ENCODE results near the gene PLPPR1. TPM values are rescaled to one million over a fixed set of nuclear protein-coding genes. Genes with fewer than 3 reads are reported as not detected.
A peak's percentile ranks its signal among the peaks of the same experiment; 100 is the strongest.
"Not testable (repeated sequence)": the region's sequence is repeated elsewhere in the genome, so short reads cannot be mapped to it uniquely, and the experiment has no call there.

The PLPPR1 gene
- polyA plus RNA-seq, 4 donors = 14.4 to 20.0 (median 18.4) TPM

DNA sequence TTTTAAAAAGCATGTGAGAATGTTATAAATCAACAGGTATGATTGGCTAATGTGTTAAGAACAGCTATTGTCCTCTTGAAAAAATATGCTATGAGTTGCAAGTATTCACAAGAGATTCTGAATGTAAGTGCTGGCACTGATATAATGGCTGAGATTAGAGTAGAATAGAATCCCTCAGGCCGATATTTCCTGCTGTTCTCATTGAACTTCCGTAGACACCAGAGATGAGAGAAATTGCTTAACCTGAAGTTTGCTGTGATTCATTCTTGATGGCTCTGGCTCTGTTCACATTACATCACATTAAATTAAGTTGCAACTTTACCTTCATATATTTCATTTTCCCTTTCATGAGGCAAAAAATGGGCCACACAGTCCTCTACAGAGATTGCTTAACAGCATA, 241.8 kb downstream of the PLPPR1 start:
- no peak for DNase-seq (ENCODE audit: low read depth in 4 of 4, low spot score in 2 of 4)

DNA sequence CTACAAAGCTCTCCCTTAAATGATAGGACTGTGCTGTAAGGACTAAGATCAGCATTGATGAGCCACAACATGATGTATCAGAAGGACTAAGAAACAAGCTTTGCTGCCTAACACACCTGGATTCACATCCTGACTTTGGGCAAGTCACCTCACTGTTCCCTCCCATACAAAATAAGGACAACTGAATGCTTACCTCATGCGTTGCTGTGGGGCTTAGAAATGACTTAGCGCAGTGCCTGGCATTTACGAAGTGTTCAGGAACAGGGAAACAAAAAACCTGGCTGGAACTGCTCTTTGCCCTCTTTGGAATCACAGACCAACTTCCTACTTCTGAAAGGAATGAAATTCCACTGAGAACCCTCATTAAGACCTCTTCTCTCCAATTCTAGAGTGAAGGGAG, 242.6 kb downstream of the PLPPR1 start:
- no peak for DNase-seq (ENCODE audit: low read depth in 4 of 4, low spot score in 2 of 4)

DNA sequence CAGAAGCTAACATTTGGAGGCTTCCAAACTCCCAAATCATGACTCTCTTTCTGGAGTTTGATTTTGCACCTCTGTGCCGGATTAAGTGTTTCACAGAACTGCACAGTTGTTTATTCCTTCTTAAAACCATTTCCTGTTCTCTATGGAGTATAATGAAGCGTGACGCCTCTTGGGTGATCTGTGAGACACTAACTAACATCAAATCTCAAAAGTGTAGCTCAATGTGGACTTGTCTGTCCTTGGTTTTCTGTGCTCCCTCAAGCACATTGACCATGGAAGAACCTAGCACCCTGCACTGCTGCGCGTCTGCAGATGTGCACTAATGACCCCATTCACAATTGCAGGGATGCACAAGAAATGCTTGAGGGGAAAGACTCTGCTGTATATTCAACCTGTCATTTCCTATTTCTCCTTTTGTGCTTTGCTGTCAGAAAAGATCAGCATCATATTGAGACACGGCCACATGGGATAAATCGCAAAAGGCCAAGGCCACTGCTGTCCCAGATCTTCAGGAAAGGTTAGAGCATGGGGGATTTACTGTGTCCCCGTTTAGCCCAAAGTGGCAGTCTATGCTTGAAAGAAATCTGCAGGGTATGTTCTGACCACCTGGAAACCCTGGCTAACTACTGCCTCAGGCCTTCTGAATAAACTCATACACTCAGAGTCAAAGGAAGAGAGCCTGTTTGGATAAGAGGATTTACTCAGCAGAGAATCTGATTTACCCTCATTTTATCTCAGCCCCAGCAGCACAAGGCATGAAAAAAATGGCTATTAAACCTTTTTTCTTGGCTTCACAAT, 246.6 kb downstream of the PLPPR1 start:
- no peak for DNase-seq (ENCODE audit: low read depth in 4 of 4, low spot score in 2 of 4)

DNA sequence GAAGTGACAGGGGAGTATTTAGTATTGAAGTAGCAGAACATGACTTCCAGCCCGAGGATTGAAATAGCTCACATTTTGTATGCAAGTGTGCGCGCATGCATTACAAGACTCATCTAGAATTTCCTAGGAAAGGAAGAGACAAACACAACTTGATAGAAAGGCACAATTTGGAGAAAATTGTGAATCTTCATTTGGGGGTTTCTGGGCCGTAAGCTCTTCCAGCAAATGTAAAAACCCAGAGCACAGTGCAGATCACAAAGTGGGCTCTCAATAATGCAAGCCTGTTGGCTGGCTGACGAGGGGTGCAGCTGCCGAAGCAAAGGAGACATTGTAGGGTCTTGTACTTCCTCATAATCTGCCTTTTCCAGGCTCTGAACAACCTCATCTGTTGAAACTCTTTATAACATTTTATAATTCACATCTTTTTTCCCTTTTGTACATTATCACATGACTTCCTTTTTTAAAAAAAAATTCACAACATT, 247.3 kb downstream of the PLPPR1 start:
- DNase-seq (ENCODE audit: low read depth in 4 of 4, low spot score in 2 of 4) = no peak

DNA sequence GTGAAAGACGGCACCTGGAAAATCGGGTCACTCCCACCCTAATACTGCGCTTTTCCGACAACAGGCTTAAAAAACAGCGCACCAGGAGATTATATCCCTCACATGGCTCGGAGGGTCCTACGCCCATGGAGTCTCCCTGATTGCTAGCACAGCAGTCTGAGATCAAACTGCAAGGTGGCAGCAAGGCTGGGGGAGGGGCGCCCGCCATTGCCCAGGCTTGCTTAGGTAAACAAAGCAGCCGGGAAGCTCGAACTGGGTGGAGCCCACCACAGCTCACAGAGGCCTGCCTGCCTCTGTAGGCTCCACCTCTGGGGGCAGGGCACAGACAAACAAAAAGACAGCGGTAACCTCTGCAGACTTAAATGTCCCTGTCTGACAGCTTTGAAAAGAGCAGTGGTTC, 262.5 kb downstream of the PLPPR1 start:
- DNase-seq (ENCODE audit: low read depth in 4 of 4, low spot score in 2 of 4) = not testable (repeated sequence)

DNA sequence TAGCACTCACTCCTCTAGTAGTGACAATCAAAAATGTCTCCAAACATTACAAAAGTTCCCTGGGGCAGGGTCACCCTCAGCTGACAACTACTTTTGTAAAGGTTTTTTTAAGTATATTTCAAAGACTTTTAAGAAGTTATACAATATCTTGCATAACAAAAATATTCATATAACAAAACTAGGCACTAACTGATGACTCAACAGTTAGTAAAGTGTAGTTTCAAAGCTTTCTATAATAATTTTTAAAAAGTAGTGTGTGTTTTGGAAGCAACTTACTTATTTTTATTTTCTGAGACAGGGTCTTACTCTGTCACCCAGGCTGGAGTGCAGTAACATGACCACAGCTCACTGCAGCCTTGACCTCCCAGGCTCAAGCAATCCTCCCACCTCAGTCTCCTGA, 271.4 kb downstream of the PLPPR1 start:
- no peak for DNase-seq (ENCODE audit: low read depth in 4 of 4, low spot score in 2 of 4)

DNA sequence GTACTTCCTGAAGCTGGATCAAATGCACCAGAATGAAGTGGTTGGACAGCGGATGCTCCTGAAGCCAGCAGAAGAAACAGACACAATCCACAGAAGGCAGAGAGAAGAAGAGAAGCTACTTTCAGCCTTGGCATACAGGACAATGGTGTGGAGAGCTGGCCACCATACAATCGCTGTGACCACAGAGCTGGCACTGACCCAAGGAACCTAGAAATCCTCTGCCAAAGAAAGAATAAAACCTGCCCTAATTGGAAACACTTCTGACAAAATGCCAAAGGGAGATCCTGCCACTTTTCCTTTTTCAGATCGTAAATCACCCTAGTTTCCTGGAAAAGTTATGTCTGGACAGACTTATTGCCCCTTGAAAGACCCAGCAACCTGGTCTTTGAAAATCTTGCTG, 278.5 kb downstream of the PLPPR1 start:
- DNase-seq (ENCODE audit: low read depth in 4 of 4, low spot score in 2 of 4) = no peak

DNA sequence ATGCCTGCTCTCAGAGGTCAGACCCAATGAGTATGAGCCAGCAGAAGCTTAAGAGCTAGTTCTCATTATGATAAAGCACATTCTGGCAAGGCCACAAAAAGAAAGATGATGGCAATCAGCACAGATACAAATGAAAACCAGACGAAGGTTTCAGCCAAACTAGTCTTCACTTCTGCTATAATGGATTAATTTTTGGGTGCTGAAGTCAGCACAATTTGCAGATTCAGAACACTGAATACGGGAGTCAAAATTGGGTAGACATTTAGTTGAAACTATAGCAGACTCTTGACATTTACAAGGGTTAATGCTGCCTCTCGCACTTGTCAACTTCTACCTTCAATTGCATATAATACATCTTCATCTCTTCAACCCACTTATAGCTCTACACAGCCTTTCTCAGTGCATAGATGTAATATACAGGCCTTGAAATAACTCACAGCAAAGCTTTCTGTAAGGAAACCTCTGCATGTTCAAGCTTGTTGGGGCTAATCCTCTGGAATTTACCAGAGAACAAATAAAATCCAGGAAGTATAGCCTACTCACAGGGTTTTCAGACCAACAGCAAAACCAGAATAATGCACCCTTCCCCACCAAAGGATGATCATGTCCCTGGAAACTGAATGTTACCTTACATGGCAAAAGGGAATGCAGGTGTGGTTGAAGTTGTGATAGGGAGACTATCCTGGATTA, 279.1 kb downstream of the PLPPR1 start:
- DNase-seq (ENCODE audit: low read depth in 4 of 4, low spot score in 2 of 4) = no peak

DNA sequence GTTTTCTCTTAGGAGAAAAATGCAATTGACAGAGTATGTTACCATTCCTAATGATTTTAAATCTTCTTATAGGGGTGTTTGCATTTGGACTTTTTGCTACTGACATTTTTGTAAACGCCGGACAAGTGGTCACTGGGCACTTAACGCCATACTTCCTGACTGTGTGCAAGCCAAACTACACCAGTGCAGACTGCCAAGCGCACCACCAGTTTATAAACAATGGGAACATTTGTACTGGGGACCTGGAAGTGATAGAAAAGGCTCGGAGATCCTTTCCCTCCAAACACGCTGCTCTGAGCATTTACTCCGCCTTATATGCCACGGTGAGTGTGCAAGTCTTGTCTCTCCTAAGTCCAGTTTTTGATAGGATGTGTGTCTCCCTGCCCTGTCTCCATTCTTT, 280.6 kb downstream of the PLPPR1 start:
- DNase-seq (ENCODE audit: low read depth in 4 of 4, low spot score in 2 of 4) = no peak

DNA sequence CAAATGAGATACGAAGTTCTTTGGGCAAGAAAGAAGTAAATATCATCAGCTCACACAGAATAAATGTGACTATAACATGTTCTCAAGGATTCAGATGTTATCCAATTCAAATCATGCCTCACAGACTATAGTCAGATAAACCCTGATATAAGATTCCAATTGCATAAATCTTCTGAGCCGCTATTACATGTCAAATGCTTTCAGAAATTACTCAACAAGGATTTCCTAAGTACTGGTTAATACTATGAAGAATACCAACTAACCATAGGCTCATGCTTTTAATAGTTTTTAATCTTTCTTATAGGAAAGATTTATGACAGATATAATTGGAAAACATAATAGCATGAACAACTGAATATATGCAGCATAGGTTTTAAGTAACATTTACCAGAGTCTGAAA, 282.7 kb downstream of the PLPPR1 start:
- DNase-seq (ENCODE audit: low read depth in 4 of 4, low spot score in 2 of 4) = no peak

DNA sequence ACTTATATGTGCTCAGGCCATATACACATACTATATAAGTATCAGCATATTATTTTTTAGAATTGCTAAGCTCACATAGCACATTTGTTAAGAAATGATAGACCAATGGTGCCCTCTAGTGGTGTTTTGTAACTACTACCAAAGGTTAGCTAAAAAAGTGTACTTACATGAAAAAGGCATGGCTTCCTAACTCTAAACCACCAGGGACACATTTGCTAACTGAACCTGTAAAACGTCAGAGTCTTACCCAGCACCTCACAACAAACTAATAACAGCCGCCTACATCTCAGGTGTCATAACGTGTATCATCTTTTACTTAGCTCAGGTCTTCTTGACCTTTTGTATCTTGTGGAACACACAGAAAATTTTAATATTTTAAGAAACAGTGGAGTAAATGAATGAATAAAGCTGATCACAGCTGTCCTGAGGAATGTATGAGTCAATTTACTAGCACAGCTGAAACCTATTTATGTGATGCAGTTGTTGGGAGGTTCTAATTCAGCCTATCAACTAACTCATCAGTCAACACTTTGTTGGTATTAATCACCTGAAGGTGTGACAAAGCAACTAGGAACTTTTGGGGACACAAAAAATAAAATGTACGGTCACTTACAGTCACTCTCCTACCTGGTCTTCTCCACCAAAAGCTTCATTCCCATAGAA, 283.4 kb downstream of the PLPPR1 start:
- DNase-seq (ENCODE audit: low read depth in 4 of 4, low spot score in 2 of 4) = peak; percentile 25 to 69 (median 40)

DNA sequence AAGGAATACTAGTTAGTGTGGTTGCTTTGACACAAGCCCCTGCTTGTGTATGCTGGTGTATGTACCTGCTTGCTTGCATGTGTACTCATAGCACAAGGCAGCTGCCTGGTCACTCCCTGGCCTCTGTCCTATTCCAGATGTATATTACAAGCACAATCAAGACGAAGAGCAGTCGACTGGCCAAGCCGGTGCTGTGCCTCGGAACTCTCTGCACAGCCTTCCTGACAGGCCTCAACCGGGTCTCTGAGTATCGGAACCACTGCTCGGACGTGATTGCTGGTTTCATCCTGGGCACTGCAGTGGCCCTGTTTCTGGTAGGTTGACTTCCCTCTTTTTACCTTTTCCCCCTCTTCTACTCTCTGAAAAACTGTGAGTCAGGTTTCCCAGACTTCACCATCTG, 284.1 kb downstream of the PLPPR1 start:
- no peak for DNase-seq (ENCODE audit: low read depth in 4 of 4, low spot score in 2 of 4)

DNA sequence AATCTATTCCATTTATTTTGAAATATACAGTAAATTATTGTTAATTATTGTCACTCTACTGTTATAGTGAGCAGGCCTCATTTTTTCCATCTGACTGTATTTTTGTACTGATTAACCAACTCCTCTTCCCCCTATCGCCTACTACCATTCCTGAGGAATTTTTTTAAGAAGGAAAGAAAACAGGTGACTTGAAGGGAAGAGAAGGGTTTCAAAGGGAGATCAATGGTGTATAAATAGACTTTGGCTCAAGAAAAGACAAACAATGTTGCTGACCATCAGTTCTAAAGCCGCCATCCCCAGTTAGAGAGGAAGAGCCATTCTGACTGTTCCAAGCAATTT, 286.6 kb downstream of the PLPPR1 start:
- no peak for DNase-seq (ENCODE audit: low read depth in 4 of 4, low spot score in 2 of 4)

DNA sequence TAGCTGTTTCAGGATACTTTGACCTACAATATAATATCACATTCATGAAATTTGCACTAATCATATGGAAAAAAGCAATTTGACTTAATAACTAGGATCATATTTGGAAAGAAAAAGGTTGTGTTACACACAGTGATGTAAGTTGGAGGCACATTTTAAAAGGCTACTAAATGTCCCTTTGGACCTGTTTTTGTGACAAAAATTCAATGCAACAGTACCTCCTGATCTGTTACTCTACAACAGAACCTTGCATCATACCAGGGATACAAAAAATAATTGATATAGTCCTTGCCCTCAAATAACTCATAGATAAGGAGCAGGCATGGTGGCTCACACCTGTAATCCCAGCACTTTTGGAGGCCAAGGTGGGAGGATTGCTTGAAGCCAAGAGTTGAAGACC, 289.2 kb downstream of the PLPPR1 start:
- no peak for DNase-seq (ENCODE audit: low read depth in 4 of 4, low spot score in 2 of 4)

DNA sequence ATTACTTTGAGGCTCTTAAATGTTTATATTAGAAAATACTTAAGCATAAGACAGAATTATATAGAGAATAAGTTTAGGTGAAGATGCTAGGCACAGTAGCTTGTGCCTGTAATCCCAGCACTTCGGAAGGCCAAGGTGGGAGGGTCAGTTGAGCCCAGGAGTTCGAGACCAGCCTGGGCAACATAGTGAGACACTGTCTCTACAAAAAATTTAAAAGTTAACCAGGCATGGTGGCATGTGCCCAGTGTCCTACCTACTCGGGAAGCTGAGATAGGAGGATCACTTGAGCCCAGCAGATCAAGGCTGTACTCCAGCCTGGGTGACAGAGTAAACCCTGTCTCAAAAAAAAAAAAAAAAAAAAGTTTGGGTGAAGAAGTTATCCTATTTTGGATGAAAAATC, 294.6 kb downstream of the PLPPR1 start:
- DNase-seq (ENCODE audit: low read depth in 4 of 4, low spot score in 2 of 4) = no peak

DNA sequence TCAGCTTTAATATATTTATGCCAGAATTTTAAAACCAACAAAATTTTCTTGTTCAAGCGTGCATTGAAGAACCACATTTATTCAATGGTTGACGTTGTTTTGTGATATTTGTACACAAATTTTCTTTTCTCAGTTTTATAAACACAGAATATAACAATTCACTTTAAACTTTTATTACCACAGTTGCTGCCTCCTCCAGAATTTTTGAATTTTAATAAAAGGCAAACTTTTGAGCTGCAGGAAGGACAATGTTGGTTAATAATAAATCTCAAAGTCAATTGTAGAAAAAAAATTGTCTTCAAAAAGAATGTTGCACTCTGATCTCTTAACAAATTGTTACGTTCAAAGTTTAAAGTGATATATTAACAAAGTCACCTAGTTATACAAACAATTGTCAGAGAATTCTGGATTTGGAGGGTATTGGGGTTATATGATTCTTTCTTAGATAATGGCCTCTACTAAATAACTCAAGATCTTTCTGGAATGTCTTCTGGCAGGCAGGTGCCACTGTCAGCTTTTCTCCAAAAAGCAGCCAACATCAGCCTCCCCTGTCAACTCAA, 295.8 kb downstream of the PLPPR1 start:
- no peak for DNase-seq (ENCODE audit: low read depth in 4 of 4, low spot score in 2 of 4)

DNA sequence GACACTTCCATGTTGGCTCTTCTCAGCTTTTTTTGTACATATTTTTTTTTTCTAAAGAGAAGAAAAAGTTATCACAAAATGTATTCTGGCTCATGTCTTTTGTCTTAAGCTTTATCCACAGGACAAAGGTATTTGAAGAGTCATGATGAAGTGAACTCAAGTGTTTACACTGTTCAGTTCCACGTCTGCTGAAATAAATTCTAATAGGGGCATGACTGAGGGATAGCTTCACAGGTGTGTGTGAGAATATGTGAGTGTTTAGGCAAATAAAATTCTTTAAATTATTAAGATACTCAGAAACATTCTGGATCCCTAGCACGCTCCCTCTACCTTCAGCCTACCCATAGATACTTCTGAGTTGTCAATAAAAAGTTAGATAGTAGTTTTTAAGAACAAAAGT, 296.5 kb downstream of the PLPPR1 start:
- no peak for DNase-seq (ENCODE audit: low read depth in 4 of 4, low spot score in 2 of 4)

DNA sequence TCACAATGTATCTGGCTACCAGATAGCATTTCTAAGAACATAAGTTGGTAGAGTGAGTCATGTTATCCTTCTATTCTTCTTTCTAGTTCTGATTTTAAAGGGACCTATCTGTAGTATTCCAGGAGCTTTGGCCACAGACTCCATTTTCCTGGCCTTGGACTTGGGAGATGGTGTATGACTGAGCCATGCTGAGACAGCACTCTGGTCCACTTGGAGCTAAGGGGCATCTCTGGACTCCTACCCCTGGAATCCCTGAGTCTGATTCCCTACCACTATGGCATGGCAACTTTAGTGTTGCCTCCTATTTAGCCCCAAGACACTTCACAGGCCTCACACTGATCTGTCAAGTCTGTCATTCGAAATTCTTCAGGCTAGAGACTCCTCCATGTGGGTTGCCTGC, 297.5 kb downstream of the PLPPR1 start:
- DNase-seq (ENCODE audit: low read depth in 4 of 4, low spot score in 2 of 4) = no peak

DNA sequence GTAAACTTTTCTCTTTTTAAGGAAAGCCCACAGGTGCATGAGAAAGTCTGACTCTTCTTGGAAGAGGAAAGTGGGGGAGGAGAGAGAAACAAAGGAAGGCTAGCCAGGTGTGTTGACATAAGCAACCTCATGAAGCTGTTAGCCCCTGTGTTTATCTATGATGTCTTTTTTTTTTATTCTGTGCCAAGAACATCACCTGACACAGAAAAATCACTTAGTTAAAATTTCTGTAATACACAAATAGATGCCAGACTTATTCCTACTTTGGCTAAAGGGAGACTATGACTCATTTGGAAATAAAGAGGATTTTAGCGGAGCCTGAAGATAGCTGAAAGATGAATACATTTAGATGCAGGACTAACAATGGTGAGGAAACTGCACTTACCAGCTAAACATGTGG, 298.0 kb downstream of the PLPPR1 start:
- DNase-seq (ENCODE audit: low read depth in 4 of 4, low spot score in 2 of 4) = no peak

DNA sequence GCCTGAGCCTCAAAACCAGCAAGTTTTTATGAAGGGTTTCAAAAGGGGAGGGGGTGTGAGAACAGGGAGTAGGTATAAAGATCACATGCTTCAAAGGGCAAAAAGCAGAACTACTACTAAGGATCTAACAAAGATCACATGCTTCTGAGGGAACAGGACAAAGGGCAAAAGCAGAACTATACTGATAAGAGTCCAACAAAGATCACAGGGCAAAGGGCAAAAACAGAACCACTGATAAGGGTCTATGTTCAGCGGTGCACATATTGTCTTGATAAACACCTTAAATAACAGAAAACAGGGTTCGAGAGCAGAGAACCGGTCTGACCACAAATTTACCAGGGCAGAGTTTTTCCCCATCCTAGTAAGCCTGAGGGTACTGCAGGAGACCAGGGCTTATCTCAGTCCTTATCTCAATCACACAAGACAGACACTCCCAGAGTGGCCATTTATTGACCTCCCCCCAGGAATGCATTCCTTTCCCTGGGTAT, 298.9 kb downstream of the PLPPR1 start:
- not testable (repeated sequence) for DNase-seq (ENCODE audit: low read depth in 4 of 4, low spot score in 2 of 4)

DNA sequence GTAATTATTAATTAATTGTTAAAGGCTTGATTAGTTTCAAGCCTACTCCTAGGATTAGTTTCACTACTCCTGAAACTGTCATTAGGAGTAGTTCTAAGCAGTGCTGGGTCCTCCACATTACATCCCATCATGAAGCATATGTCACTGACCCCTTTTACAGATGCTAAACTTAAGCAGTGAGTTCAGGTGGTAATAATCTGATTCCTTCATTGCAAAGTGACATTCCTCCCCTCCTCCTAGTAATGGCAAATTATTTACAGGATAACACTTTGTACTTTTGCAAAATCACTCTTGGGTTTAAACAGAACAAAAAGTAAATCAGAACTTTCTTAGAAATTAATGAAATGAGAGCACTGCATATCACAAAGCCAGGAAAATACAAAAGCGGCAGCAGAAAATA, 303.8 kb downstream of the PLPPR1 start:
- DNase-seq (ENCODE audit: low read depth in 4 of 4, low spot score in 2 of 4) = no peak
